ENCODE data around the gene SLC23A2. TPM values are rescaled to one million over a fixed set of nuclear protein-coding genes. Genes with fewer than 3 reads are reported as not detected.

SLC23A2 gene
- total RNA-seq, 1 experiment from 2014 or later: 37.3 TPM

GRCh38 chr20:4812641-4813075 lies 188.7 kb downstream of the SLC23A2 start:
- H3K27me3 ChIP-seq (replicated peaks; ENCODE audit: control insufficient read depth, insufficient read depth, low read length): no peaks in the 10 kb centered on the region
- peaks cover 7% of the 10 kb centered on the region for H3K4me1 Mint-ChIP-seq (ENCODE audit: low read depth, unreplicated experiment)
- no peak overlapping the region for H3K4me3 ChIP-seq (ENCODE audit: low read depth, low read length)
- no peak overlapping the region for H3K4me3 Mint-ChIP-seq (ENCODE audit: unreplicated experiment)
- no peak for DNase-seq
- no peak for TF ChIP-seq CTCF (IDR thresholded peaks at IDR 0.05; ENCODE audit: insufficient read depth in 1 of 2, low read depth in 1 of 2, low read length in 1 of 2, severe bottlenecking in 1 of 2, unreplicated experiment in 1 of 2)
- H3K27me3 Mint-ChIP-seq (ENCODE audit: insufficient read depth, unreplicated experiment): no peaks in the 10 kb centered on the region
- no peaks in the 10 kb centered on the region for H3K9me3 ChIP-seq
- H3K4me1 ChIP-seq: peaks cover 8% of the 10 kb centered on the region
- BruUV-seq (replicated peaks): no TSS peak
- H3K36me3 ChIP-seq (ENCODE audit: control insufficient read depth, insufficient read depth, low read length): no peaks in the 10 kb centered on the region
- ChIA-PET POLR2A (no interaction called here), CTCF (no interaction called here)
- peaks cover 4% of the 10 kb centered on the region for H3K36me3 Mint-ChIP-seq (ENCODE audit: insufficient read depth, unreplicated experiment)
- no peaks in the 10 kb centered on the region for H3K9me3 Mint-ChIP-seq (ENCODE audit: unreplicated experiment)
- H3K27ac Mint-ChIP-seq (ENCODE audit: unreplicated experiment): no peak overlapping the region
- intact Hi-C loops (cut with micrococcal nuclease; ENCODE audit: unreplicated experiment): no loop called here

DNA sequence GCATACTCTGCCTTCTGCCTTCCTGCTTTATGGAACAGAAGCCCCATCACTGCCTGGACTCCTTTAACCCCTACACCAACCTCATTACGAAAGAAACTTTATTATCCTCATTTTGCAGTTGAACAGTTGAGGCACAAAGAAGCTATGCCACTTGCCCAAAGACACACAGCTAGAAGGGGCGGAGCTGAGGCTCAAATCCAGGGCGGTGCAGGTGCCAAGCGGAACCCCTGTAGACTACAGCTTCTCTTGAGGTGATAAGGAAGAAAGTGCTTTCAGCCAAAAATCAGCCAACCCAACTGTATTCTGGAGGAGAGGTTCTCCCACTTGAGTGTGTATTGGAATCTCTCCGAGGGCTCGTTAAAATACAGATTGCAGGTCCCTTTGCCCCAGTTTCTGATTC lies 189.1 kb downstream of the SLC23A2 start:
- Histone ChIP-seq H3K4me1 (peaks cover 4% of the 10 kb centered on the region), H3K9me3 (no peaks in the 10 kb centered on the region), H3K4me3 (ENCODE audit: low read depth, low read length) (no peak overlapping the region), H3K36me3 (ENCODE audit: control insufficient read depth, insufficient read depth, low read length) (no peaks in the 10 kb centered on the region), H3K27me3 (replicated peaks; ENCODE audit: control insufficient read depth, insufficient read depth, low read length) (no peaks in the 10 kb centered on the region)
- ChIA-PET CTCF (no interaction called here), POLR2A (no interaction called here)
- Mint-ChIP-seq H3K27ac (ENCODE audit: unreplicated experiment) (no peak overlapping the region), H3K36me3 (ENCODE audit: insufficient read depth, unreplicated experiment) (peaks cover 4% of the 10 kb centered on the region), H3K4me1 (ENCODE audit: low read depth, unreplicated experiment) (peaks cover 3% of the 10 kb centered on the region), H3K27me3 (ENCODE audit: insufficient read depth, unreplicated experiment) (no peaks in the 10 kb centered on the region), H3K9me3 (ENCODE audit: unreplicated experiment) (no peaks in the 10 kb centered on the region), H3K4me3 (ENCODE audit: unreplicated experiment) (no peak overlapping the region)
- no peak for DNase-seq
- no peak for TF ChIP-seq CTCF (IDR thresholded peaks at IDR 0.05; ENCODE audit: insufficient read depth in 1 of 2, low read depth in 1 of 2, low read length in 1 of 2, severe bottlenecking in 1 of 2, unreplicated experiment in 1 of 2)
- no TSS peak for BruUV-seq (replicated peaks)
- intact Hi-C loops (cut with micrococcal nuclease; ENCODE audit: unreplicated experiment): no loop called here

DNA sequence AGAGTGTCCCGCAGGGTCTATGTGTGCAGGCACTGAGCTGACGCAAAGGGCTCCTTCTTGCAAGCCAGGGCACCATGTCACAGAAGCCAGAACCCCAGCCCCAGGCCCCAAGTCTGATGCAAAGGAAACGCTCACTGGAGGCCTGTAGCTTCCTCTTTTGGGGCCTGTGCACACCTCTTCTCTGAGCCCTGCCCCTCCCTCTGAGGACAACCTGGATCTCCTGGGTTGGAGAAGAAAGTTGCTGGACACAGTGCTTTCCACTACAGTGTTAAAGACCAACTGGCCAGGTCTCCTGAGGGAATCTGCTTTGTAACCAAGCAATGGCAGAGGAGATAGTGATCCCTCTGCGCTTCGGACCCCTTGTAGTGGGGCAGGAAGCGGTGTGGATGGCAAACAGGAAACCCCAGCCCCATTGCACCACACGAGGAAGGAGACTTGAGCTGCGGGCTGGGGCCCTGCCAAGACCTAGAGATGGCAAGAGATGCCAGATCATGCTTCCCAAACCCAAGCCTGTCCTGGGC lies 189.6 kb downstream of the SLC23A2 start:
- Histone ChIP-seq H3K4me3 (ENCODE audit: low read depth, low read length) (no peak overlapping the region), H3K9me3 (no peaks in the 10 kb centered on the region), H3K27me3 (replicated peaks; ENCODE audit: control insufficient read depth, insufficient read depth, low read length) (no peaks in the 10 kb centered on the region), H3K4me1 (no peaks in the 10 kb centered on the region; the same call in 1 of the 2 replicates), H3K36me3 (ENCODE audit: control insufficient read depth, insufficient read depth, low read length) (no peaks in the 10 kb centered on the region)
- no peak for DNase-seq
- no peak for TF ChIP-seq CTCF (IDR thresholded peaks at IDR 0.05; ENCODE audit: insufficient read depth in 1 of 2, low read depth in 1 of 2, low read length in 1 of 2, severe bottlenecking in 1 of 2, unreplicated experiment in 1 of 2)
- Mint-ChIP-seq H3K36me3 (ENCODE audit: insufficient read depth, unreplicated experiment) (peaks cover 4% of the 10 kb centered on the region), H3K27me3 (ENCODE audit: insufficient read depth, unreplicated experiment) (no peaks in the 10 kb centered on the region), H3K9me3 (ENCODE audit: unreplicated experiment) (no peaks in the 10 kb centered on the region), H3K4me1 (ENCODE audit: low read depth, unreplicated experiment) (no peaks in the 10 kb centered on the region), H3K4me3 (ENCODE audit: unreplicated experiment) (no peak overlapping the region), H3K27ac (ENCODE audit: unreplicated experiment) (no peak overlapping the region)
- POLR2A ChIA-PET: no interaction called here
- BruUV-seq (replicated peaks): no TSS peak
- CTCF ChIA-PET: no interaction called here
- intact Hi-C loops (cut with micrococcal nuclease; ENCODE audit: unreplicated experiment): no loop called here
